COR-L47 (cell line): ENCODE results near the gene LDHAL6B.

ENCODE experiments used
- DNase-seq: peaks from one replicate; lab custom pipeline; 2025; lab: John Stamatoyannopoulos, UW

Gene LDHAL6B

GRCh38 chr15:59177317-59177660 is 29.4 kb upstream of the LDHAL6B start:
- DNase-seq: no peak

GRCh38 chr15:59178151-59178695 is 28.4 kb upstream of the LDHAL6B start:
- peak; percentile 25 for DNase-seq

GRCh38 chr15:59179717-59180116 is 26.9 kb upstream of the LDHAL6B start:
- DNase-seq: no peak

DNA sequence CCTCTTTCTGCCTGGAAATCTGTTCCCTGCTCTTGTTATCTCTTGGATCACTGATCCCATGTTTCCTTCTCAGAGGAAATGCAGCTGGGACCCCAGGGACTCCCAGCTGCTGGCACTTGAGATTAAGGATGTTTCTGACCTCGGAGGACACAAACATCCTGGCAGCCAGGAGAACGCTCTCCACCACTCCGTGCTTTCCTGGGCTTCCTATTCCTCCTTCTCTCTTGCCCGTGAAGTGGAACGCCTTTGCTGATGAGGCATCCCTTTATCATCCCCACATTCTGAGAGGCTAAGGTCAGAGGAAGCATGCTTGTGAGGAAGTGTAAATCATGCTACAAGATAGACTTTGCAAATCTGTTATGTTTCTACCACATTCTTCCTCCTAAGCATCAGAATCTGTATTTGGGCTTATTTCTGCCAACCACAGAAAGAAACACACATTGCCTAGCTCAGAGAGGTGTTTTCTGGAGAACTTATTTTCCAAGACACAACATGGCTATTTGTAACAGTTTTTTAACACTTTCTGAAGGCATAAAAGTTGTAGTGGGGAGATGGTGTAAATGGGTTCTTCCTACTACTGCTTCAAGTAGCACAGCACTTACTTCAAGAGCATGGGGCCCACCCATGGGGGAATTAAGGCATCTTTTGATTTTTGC is 25.6 kb upstream of the LDHAL6B start:
- no peak for DNase-seq

DNA sequence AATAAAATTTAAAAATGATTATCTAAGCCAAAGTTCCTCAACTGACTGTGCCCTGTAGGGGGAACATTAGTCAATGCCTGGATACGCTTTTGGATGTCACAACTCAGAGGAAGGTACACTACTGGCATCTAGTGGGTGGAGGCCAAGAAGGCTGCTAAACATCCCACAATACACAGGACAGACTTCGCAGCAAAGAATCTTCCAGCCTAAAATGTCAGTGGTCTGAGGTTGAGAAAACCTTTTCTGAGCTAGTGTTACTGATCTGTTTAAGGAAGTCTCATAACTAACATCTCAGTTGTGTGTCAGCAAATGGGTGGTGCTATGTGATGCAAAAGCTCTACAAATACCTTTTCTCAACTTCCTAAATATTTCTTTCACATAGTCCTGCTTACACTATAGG is 20.9 kb upstream of the LDHAL6B start:
- no peak for DNase-seq

DNA sequence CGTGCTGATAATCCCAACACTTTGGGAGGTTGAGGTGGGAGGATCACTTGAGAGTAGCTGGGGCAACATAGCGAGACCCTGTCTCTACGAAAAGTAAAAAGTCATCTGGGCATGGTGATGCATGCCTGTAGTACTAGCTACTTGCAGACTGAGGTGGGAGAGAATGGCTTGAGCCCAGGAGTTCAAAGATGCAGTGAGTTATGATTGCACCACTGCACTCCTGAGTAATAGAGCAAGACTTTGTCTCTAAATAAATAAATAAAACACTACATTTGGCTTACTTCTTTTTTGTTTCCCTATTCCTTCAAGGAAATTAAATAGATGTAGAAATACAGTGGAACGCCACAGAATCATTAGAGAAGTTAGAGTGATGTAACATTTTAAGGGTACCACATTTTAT is 20.1 kb upstream of the LDHAL6B start:
- DNase-seq: no peak

DNA sequence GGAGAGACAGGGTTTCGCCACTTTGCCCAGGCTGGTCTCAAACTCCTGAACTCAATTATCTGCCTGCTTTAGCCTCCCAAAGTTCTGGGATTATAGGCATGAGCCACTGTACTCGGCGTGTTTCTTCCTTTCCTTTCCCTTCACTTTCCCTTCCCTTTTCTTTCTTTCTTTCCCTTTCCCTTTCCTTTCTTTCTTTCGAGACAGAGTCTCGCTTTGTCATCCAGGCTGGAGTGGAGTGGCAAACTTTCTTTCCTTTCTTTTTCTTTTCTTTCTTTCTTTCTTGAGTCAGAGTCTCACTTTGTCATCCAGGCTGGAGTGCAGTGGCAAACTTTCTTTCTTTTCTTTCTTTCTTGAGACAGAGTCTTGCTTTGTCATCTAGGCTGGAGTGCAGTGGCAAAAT is 17.4 kb upstream of the LDHAL6B start:
- DNase-seq: no peak

GRCh38 chr15:59190291-59190690 is 16.4 kb upstream of the LDHAL6B start:
- no peak for DNase-seq

GRCh38 chr15:59191855-59192237 is 14.8 kb upstream of the LDHAL6B start:
- DNase-seq: no peak

DNA sequence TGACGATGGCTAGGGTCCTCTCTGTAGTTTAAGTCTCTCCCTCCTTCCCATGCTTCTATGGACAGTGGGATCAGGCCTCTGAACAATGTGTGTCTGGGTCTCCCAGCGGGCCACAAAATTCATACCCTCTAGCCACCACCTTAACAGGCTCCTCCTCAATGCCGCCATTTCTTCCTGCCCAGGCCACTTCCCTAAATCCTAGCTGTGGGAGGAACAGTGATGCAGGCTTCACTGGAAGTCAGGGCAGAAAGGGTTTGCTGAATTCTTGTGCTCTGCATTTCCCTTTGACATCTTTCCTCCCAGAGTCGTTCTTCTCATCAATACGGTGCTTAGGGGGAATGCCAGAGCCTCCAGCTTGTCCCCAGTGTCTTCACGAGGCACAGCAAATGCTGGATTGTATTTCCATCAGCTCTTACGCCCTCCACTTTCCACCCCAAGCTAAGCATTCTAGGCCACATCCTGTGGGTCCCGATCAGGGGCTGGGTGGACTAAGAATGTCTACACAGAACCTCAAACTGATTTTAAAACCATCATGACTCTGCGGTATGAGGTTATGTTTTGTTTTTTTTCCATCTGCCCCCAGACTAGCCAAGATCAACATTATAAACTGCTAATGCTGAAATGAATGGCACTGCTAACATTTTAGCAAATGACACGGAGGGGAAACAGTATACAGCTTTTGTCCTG is 11.9 kb upstream of the LDHAL6B start:
- DNase-seq: no peak

- DNase-seq: no peak
Measured at GRCh38 chr15:59196416-59196815, 10.2 kb upstream of the LDHAL6B start.

DNA sequence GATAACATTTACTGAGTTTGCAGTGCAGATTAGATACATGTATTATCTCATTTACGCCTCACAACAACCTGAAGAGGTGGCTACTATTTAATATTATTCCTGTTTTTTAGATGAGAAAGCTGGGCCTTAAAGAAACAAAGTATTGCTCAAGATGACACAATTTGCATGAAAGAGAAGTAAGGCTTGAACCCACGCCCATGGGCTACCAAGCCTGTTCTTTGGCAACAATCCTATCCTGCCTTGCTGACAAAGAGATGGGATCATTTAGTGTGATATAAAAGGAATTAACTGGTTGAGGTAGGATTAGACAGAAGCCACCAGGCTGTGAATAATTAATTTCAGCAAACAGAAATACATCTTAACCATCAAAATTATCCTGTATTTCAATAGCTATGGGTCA is 9.2 kb upstream of the LDHAL6B start:
- no peak for DNase-seq

DNA sequence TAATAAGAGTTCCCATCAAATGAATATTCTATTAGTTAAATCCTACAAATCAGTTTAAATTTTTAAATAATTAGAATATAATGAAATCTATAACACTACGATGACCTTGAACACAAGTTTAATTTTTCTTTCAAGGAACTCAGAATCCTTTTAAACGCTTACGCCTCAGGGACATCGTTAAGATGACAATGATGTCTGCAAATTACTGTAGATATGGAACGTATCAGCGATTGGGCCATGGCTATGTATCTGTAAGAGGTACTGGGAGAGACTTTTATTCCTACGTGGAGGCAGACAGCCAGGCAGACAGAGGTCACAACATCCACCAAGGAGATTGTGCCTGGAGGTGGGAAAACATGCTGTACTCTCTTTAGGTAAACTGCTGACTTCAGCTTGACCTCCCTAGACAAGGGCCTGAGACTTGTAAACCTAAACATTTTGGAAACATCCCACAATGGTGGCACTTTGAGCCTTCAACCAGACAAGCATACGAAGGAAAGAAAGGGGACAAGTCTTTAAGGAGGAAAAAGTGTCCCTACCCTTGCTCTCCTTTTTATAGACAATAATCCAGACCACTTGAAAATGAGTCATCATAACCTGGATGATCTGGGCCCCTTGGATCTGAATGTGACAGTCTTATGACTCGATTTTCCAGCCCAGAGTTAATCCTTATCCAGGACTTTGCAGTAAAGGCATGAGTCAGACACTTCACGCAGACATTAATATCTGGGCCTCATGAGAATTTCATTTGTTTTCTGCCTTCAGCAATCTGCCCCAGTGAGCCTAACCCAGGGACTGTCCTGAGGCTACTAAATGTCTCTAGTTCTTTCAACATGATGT is 6.8 kb upstream of the LDHAL6B start:
- no peak for DNase-seq

- DNase-seq: no peak
Measured at GRCh38 chr15:59200560-59200959, 6.1 kb upstream of the LDHAL6B start.

DNA sequence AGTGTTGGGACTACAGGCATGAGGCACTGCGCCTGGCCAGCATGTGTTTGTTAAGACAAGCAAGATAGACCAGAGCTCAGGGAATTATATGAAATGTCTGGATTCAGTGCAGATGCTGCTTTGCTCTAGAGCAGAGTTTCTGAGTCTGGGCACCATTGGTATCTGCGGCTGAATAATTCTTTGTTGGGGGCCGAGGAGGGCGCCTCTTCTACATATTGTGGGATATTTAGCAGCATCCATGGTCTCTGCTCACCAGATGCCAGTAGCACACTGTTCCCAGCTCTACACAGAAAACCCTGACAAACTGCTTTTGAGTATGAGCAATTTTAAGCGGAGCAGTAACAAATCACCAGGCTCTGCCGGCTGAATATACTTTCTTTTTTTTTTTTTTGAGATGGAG is 3.6 kb upstream of the LDHAL6B start:
- no peak for DNase-seq

DNA sequence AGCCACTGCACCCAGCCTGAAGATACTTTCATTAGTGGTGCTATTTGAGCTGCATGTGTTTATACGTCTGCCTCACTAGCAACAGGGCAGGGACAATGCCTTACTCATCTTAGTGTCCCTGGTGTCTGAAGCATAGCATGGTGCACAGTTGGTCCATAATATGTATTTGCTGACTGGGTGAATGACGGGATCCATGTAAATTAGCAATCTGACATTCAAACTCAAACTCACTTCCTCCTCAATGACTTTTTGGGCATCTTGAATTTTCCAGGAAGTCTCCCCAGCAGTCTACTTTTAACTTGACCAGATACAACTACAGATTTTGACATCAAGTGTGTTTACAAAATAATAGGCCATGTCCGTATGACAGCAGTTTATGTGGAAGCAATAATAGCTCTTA is 3.0 kb upstream of the LDHAL6B start:
- DNase-seq: no peak

- no peak for DNase-seq
Measured at GRCh38 chr15:59205839-59206622, 612 bp upstream of the LDHAL6B start.

GRCh38 chr15:59208613-59209249 is 2.1 kb downstream of the LDHAL6B start:
- DNase-seq: no peak

GRCh38 chr15:59210186-59210585 is 3.5 kb downstream of the LDHAL6B start:
- DNase-seq: no peak

DNA sequence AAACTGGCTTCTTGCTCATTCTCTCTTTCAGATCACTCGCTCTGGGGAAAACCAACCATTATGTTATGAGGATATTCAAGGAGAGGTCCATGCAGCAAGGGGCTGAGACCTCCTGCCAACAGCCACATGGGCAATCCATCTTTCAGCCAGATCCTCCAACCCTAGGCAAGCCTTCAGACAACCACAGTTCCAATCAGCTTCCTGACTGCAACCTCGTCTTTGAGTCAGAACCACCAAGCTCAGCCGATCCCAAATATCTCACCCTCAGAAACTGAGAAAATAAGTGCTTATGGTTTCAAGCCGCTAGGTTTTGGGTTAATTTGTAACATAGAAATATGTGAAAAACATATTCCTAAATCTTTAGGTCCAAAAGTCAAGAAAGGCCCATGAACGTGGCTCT is 10.3 kb downstream of the LDHAL6B start:
- DNase-seq: no peak

DNA sequence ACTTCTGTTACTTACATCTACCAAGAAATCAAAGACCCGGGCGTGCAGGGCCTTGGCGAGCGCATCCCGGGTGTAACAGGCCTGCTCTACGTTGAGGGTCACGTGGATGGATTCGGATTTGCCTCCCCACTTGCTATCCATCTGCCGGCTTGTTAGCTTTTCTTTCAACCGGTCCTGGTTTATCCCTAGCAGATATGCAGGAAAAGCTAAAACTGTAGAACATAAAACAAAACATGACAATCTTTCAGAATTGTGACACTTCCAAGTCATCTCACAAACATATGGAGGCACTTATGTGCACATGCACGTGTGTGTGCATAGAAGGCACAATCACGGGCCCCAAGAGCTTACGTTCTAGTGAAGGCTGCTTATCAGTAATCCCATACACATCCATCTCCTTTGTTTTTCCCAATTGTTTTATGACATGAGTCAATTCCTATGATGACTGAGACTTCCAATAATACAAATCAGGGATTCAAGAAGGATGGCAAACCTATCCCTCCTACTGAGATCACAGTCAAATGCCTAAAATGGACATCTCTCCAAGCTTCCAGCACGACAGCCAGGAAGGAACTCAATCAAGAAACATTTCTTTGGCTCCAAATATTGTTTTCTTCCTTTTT is 11.3 kb downstream of the LDHAL6B start:
- DNase-seq: no peak
